ENCODE results near the gene SECISBP2. TPM values are rescaled to one million over a fixed set of nuclear protein-coding genes. Genes with fewer than 3 reads are reported as not detected.
"Not testable (repeated sequence)": the region's sequence is repeated elsewhere in the genome, so short reads cannot be mapped to it uniquely, and the experiment has no call there.

SECISBP2 gene
- total RNA-seq, 2 donors from 2014 or later = 43.1 to 63.6 TPM

- Mint-ChIP-seq H3K9me3 (no peaks in the 10 kb centered on the region), H3K4me1 (ENCODE audit: low read depth in 2 of 2) (peaks cover under 1 to 13% of the 10 kb centered on the region in 2 donors), H3K27me3 (no peaks in the 10 kb centered on the region), H3K36me3 (no peaks in the 10 kb centered on the region), H3K4me3 (no peak overlapping the region), H3K27ac (no peak overlapping the region)
- ATAC-seq = no peak
- DNase-seq (ENCODE audit: low spot score) = no peak
Observed at GRCh38 chr9:89367726-89368437, 49.6 kb downstream of the SECISBP2 start.

- H3K27me3 Mint-ChIP-seq = no peaks in the 10 kb centered on the region
- H3K36me3 Mint-ChIP-seq = no peaks in the 10 kb centered on the region
- ATAC-seq (no peak), DNase-seq (ENCODE audit: low spot score) (no peak)
- peaks cover 7 to 19% of the 10 kb centered on the region in 2 donors for H3K4me1 Mint-ChIP-seq (ENCODE audit: low read depth in 2 of 2)
- H3K4me3 Mint-ChIP-seq = no peak overlapping the region
- no peak overlapping the region for H3K27ac Mint-ChIP-seq
- no peaks in the 10 kb centered on the region for H3K9me3 Mint-ChIP-seq
Observed at GRCh38 chr9:89368550-89368949, 50.2 kb downstream of the SECISBP2 start.

- ATAC-seq (no peak), DNase-seq (ENCODE audit: low spot score) (no peak)
- Mint-ChIP-seq H3K9me3 (no peaks in the 10 kb centered on the region), H3K4me3 (no peak overlapping the region), H3K36me3 (no peaks in the 10 kb centered on the region), H3K27me3 (no peaks in the 10 kb centered on the region), H3K27ac (no peak overlapping the region), H3K4me1 (ENCODE audit: low read depth in 2 of 2) (peaks cover 8 to 22% of the 10 kb centered on the region in 2 donors)
Observed at GRCh38 chr9:89368978-89369377, 50.7 kb downstream of the SECISBP2 start.

- no peaks in the 10 kb centered on the region for H3K36me3 Mint-ChIP-seq
- peaks cover 21 to 33% of the 10 kb centered on the region in 2 donors for H3K4me1 Mint-ChIP-seq (ENCODE audit: low read depth in 2 of 2)
- H3K27ac Mint-ChIP-seq = no peak overlapping the region
- DNase-seq (ENCODE audit: low spot score) = no peak
- H3K4me3 Mint-ChIP-seq = no peak overlapping the region
- no peak for ATAC-seq
- no peaks in the 10 kb centered on the region for H3K27me3 Mint-ChIP-seq
- H3K9me3 Mint-ChIP-seq = no peaks in the 10 kb centered on the region
Observed at GRCh38 chr9:89370593-89370992, 52.3 kb downstream of the SECISBP2 start.

GRCh38 chr9:89371791-89372190, 53.5 kb downstream of the SECISBP2 start:
- DNase-seq (ENCODE audit: low spot score); H3K4me3 Mint-ChIP-seq; H3K27ac Mint-ChIP-seq; H3K36me3 Mint-ChIP-seq; H3K9me3 Mint-ChIP-seq; ATAC-seq; H3K27me3 Mint-ChIP-seq: not testable (repeated sequence)
- H3K4me1 Mint-ChIP-seq (ENCODE audit: low read depth in 2 of 2) = peaks cover 32 to 37% of the 10 kb centered on the region in 2 donors

GRCh38 chr9:89372230-89372816, 54.0 kb downstream of the SECISBP2 start:
- H3K4me3 Mint-ChIP-seq = no peak overlapping the region

GRCh38 chr9:89372979-89373378, 54.7 kb downstream of the SECISBP2 start:
- peak overlapping the region; percentile 7 for H3K4me3 Mint-ChIP-seq
- H3K27me3 Mint-ChIP-seq = no peaks in the 10 kb centered on the region
- H3K9me3 Mint-ChIP-seq = no peaks in the 10 kb centered on the region
- no peaks in the 10 kb centered on the region for H3K36me3 Mint-ChIP-seq
- peak overlapping the region; percentile 76 to 87 for H3K27ac Mint-ChIP-seq
- ATAC-seq = peak; percentile 4 to 29
- no peak for DNase-seq (ENCODE audit: low spot score)
- H3K4me1 Mint-ChIP-seq (ENCODE audit: low read depth in 2 of 2) = peaks cover 39% of the 10 kb centered on the region in 2 donors

More at GRCh38 chr9:89372230-89372816, 54.0 kb downstream of the SECISBP2 start:
- peak; percentile 45 to 54 for ATAC-seq
- no peak for DNase-seq (ENCODE audit: low spot score)
- H3K36me3 Mint-ChIP-seq = no peaks in the 10 kb centered on the region
- peaks cover 35 to 39% of the 10 kb centered on the region in 2 donors for H3K4me1 Mint-ChIP-seq (ENCODE audit: low read depth in 2 of 2)
- no peaks in the 10 kb centered on the region for H3K27me3 Mint-ChIP-seq
- H3K9me3 Mint-ChIP-seq = no peaks in the 10 kb centered on the region
- peak overlapping the region; percentile 56 to 76 for H3K27ac Mint-ChIP-seq

- Mint-ChIP-seq H3K9me3 (no peaks in the 10 kb centered on the region), H3K4me3 (no peak overlapping the region), H3K27me3 (no peaks in the 10 kb centered on the region), H3K27ac (peak overlapping the region; percentile 76 to 87), H3K4me1 (ENCODE audit: low read depth in 2 of 2) (peaks cover 36 to 39% of the 10 kb centered on the region in 2 donors), H3K36me3 (no peaks in the 10 kb centered on the region)
- DNase-seq (ENCODE audit: low spot score) (no peak), ATAC-seq (no peak)
Observed at GRCh38 chr9:89374176-89374575, 55.9 kb downstream of the SECISBP2 start.

- Mint-ChIP-seq H3K9me3 (no peaks in the 10 kb centered on the region), H3K27ac (peak overlapping the region; percentile 76 to 87), H3K4me1 (ENCODE audit: low read depth in 2 of 2) (peaks cover 42 to 45% of the 10 kb centered on the region in 2 donors), H3K27me3 (no peaks in the 10 kb centered on the region), H3K4me3 (peak overlapping the region; percentile 41), H3K36me3 (no peaks in the 10 kb centered on the region)
- ATAC-seq = peak; percentile 62 to 63
- no peak for DNase-seq (ENCODE audit: low spot score)
Observed at GRCh38 chr9:89375191-89375760, 57.0 kb downstream of the SECISBP2 start.

GRCh38 chr9:89376286-89376685, 58.0 kb downstream of the SECISBP2 start:
- DNase-seq (ENCODE audit: low spot score) = no peak
- H3K36me3 Mint-ChIP-seq = no peaks in the 10 kb centered on the region
- H3K4me3 Mint-ChIP-seq = no peak overlapping the region
- no peaks in the 10 kb centered on the region for H3K27me3 Mint-ChIP-seq
- H3K27ac Mint-ChIP-seq = peak overlapping the region; percentile 76 to 87
- H3K4me1 Mint-ChIP-seq (ENCODE audit: low read depth in 2 of 2) = peaks cover 45% of the 10 kb centered on the region in 2 donors
- H3K9me3 Mint-ChIP-seq = no peaks in the 10 kb centered on the region
- ATAC-seq = no peak

- Mint-ChIP-seq H3K27ac (peak overlapping the region; percentile 76 to 87), H3K36me3 (no peaks in the 10 kb centered on the region), H3K4me1 (ENCODE audit: low read depth in 2 of 2) (peaks cover 45 to 51% of the 10 kb centered on the region in 2 donors), H3K9me3 (no peaks in the 10 kb centered on the region), H3K4me3 (no peak overlapping the region), H3K27me3 (no peaks in the 10 kb centered on the region)
- DNase-seq (ENCODE audit: low spot score) (no peak), ATAC-seq (no peak)
Observed at GRCh38 chr9:89376741-89377351, 58.5 kb downstream of the SECISBP2 start.

- ATAC-seq = no peak
- Mint-ChIP-seq H3K4me3 (no peak overlapping the region), H3K27me3 (no peaks in the 10 kb centered on the region), H3K27ac (peak overlapping the region; percentile 76 to 87), H3K36me3 (no peaks in the 10 kb centered on the region), H3K9me3 (no peaks in the 10 kb centered on the region), H3K4me1 (ENCODE audit: low read depth in 2 of 2) (peaks cover 45 to 51% of the 10 kb centered on the region in 2 donors)
- DNase-seq (ENCODE audit: low spot score) = no peak
Observed at GRCh38 chr9:89377411-89377810, 59.1 kb downstream of the SECISBP2 start.

GRCh38 chr9:89378541-89378940, 60.2 kb downstream of the SECISBP2 start:
- no peak overlapping the region for H3K4me3 Mint-ChIP-seq
- H3K9me3 Mint-ChIP-seq = no peaks in the 10 kb centered on the region
- peaks cover 5% of the 10 kb centered on the region for H3K36me3 Mint-ChIP-seq
- no peaks in the 10 kb centered on the region for H3K27me3 Mint-ChIP-seq
- ATAC-seq (no peak), DNase-seq (ENCODE audit: low spot score) (no peak)
- H3K27ac Mint-ChIP-seq = peak overlapping the region; percentile 76 to 87
- peaks cover 44 to 47% of the 10 kb centered on the region in 2 donors for H3K4me1 Mint-ChIP-seq (ENCODE audit: low read depth in 2 of 2)

- Mint-ChIP-seq H3K36me3 (peaks cover 5% of the 10 kb centered on the region), H3K27ac (peak overlapping the region; percentile 76 to 87), H3K27me3 (no peaks in the 10 kb centered on the region), H3K9me3 (no peaks in the 10 kb centered on the region), H3K4me3 (no peak overlapping the region), H3K4me1 (ENCODE audit: low read depth in 2 of 2) (peaks cover 46 to 47% of the 10 kb centered on the region in 2 donors)
- ATAC-seq (no peak), DNase-seq (ENCODE audit: low spot score) (no peak)
Observed at GRCh38 chr9:89379031-89379430, 60.7 kb downstream of the SECISBP2 start.
